Left lung (tissue), 10 donors: ENCODE data around the gene CROCC2. TPM values are rescaled to one million over a fixed set of nuclear protein-coding genes. Genes with fewer than 3 reads are reported as not detected.

ENCODE experiments used
- ATAC-seq: fragments of 200-7000 bp; cut with Tn5 transposase; one replicate; pipeline ENCODE4 v1.9.1; 2020; ENCODE audit warnings: moderate library complexity
- DNase-seq, 4 donors: peaks; one replicate each; pipeline ENCODE4 v3.0.0-alpha.2; 2013 to 2020
- H3K27ac ChIP-seq, 2 donors: fragments of 200-600 bp; sonication (generic) in 1 of 2; one replicate each; pipeline versions ENCODE4 v1.5.0 to v1.8.0; 2020 to 2021
- H3K27me3 ChIP-seq, 2 donors: fragments of 200-600 bp; sonication (generic) in 1 of 2; one replicate each; pipeline versions ENCODE4 v1.5.0 to v1.8.0; 2020 to 2021
- H3K36me3 ChIP-seq, 2 donors: fragments of 200-600 bp; sonication (generic) in 1 of 2; one replicate each; pipeline versions ENCODE4 v1.5.0 to v1.8.0; 2020 to 2021
- H3K4me1 ChIP-seq, 2 donors: fragments of 200-600 bp; one replicate each; pipeline ENCODE4 v1.8.0; 2021
- H3K4me3 ChIP-seq, 2 donors: fragments of 200-600 bp; sonication (generic) in 1 of 2; one replicate each; pipeline versions ENCODE4 v1.5.0 to v1.8.0; 2020 to 2021; ENCODE audit warnings: mild to moderate bottlenecking in 1 of 2
- H3K9me3 ChIP-seq, 2 donors: fragments of 200-600 bp; sonication (generic) in 1 of 2; one replicate each; pipeline versions ENCODE4 v1.5.0 to v1.8.0; 2020 to 2021
- CTCF ChIP-seq, 2 donors: fragments of 200-600 bp; sonication (generic) in 1 of 2; IDR thresholded peaks; one replicate each; pipeline versions ENCODE4 v1.5.0 to v1.8.0; 2021; ENCODE audit warnings: antibody characterized with exemption in 2 of 2
- intact Hi-C, 2 donors: fragments of 100-400 bp; cut with DNase I; formaldehyde crosslinking; loops; one replicate each; pipeline versions ENCODE4 v1.11.2 to v1.14.2; 2022
- polyA plus RNA-seq, 6 donors: library from polyadenylated mRNA; unstranded; fragments of 120-200 nt; gene quantifications; one replicate each; pipeline ENCODE4 v1.2.1, GENCODE V29; 2013; ENCODE audit not compliant: insufficient read length in 6 of 6
- total RNA-seq, 2 donors: library from RNA; stranded (reverse); fragmentation: NEBNext Ultra II Directional; extraction: Animal tissue kit (Norgen Biotek cat#: 25700); gene quantifications; one replicate each; pipeline ENCODE4 v1.2.1, GENCODE V29; 2021
- donor health status: DM: no; HTN: yes; CAD: no.
- donor health status: DM: no; HTN: no; CAD: no.

CROCC2 gene
- total and polyA plus RNA-seq, 8 donors: 0.32 to 4.4 (median 2.3) TPM

- no peak for TF ChIP-seq CTCF (IDR thresholded peaks at IDR 0.05)
- no peaks in the 10 kb centered on the region for H3K36me3 ChIP-seq
- no peak overlapping the region for H3K4me3 ChIP-seq
- intact Hi-C loops: no loop called here
- peak in 1 of 4 donors; percentile 79 for DNase-seq
- no peaks in the 10 kb centered on the region for H3K27me3 ChIP-seq
- H3K9me3 ChIP-seq: no peaks in the 10 kb centered on the region
- ATAC-seq: peak; percentile 48
- H3K4me1 ChIP-seq: peaks cover 3 to 6% of the 10 kb centered on the region in 2 donors
- H3K27ac ChIP-seq: no peak overlapping the region
Observed at GRCh38 chr2:240896871-240897692, 9.1 kb upstream of the CROCC2 start.

- H3K36me3 ChIP-seq: no peaks in the 10 kb centered on the region
- peak in 2 of 4 donors; percentile 72 to 73 for DNase-seq
- H3K27ac ChIP-seq: peak overlapping the region in 1 of 2 donors; percentile 60
- no peak overlapping the region for H3K4me3 ChIP-seq
- no peaks in the 10 kb centered on the region for H3K27me3 ChIP-seq
- ATAC-seq: peak; percentile 4
- no peak for TF ChIP-seq CTCF (IDR thresholded peaks at IDR 0.05)
- no peaks in the 10 kb centered on the region for H3K9me3 ChIP-seq
- peaks cover 3 to 6% of the 10 kb centered on the region in 2 donors for H3K4me1 ChIP-seq
- intact Hi-C loops: no loop called here
Observed at GRCh38 chr2:240898108-240898730, 7.9 kb upstream of the CROCC2 start.

- H3K27ac ChIP-seq: peak overlapping the region; percentile 26 to 60
- TF ChIP-seq CTCF (IDR thresholded peaks at IDR 0.05): no peak
- ATAC-seq: no peak
Observed at GRCh38 chr2:240898731-240899467, 7.2 kb upstream of the CROCC2 start.

GRCh38 chr2:240899468-240899865, 6.7 kb upstream of the CROCC2 start:
- Histone ChIP-seq H3K27me3 (no peaks in the 10 kb centered on the region), H3K4me1 (peaks cover 3 to 6% of the 10 kb centered on the region in 2 donors), H3K9me3 (no peaks in the 10 kb centered on the region), H3K36me3 (no peaks in the 10 kb centered on the region), H3K27ac (no peak overlapping the region), H3K4me3 (no peak overlapping the region)
- ATAC-seq: no peak
- intact Hi-C loops: no loop called here
- no peak for TF ChIP-seq CTCF (IDR thresholded peaks at IDR 0.05)
- peak in 1 of 4 donors; percentile 81 for DNase-seq

More at GRCh38 chr2:240898731-240899467, 7.2 kb upstream of the CROCC2 start:
- intact Hi-C loops: no loop called here
- no peaks in the 10 kb centered on the region for H3K9me3 ChIP-seq
- peaks cover 3 to 6% of the 10 kb centered on the region in 2 donors for H3K4me1 ChIP-seq
- H3K27me3 ChIP-seq: no peaks in the 10 kb centered on the region
- H3K36me3 ChIP-seq: no peaks in the 10 kb centered on the region
- no peak overlapping the region for H3K4me3 ChIP-seq
- peak in 1 of 4 donors; percentile 67 for DNase-seq
